ENCODE measurements around the gene HIC2.
"Not testable (repeated sequence)": the region's sequence is repeated elsewhere in the genome, so short reads cannot be mapped to it uniquely, and the experiment has no call there.

DNA sequence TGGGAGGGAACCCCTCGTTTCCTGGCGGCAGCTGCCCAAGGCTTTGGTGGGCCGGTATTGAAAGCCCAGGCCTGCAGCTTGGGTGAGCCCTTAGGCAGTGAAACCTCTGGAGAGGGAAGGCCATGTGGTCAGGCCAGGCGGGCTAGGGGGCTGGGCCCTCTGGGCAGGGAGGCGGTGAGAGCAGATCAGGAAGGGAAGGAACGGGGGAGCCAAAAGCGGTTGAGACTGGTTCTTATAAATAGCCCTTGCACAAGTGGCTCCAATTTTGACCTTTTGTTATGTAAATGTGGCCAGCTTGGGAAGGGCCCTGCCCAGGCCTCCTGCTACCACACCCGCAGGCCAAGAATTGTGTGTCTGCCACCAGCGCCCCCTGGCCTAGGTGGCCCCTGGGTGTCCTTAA, 25.0 kb downstream of the HIC2 start:
- TF ChIP-seq CTCF (conservative IDR thresholded peaks at IDR 0.05; ENCODE audit: low read depth, low read length); EZH2 (IDR thresholded peaks at IDR 0.05; ENCODE audit: low read length, unreplicated experiment): not testable (repeated sequence)
